Measurements from ENCODE around the gene HSPG2. TPM values are rescaled to one million over a fixed set of nuclear protein-coding genes. Genes with fewer than 3 reads are reported as not detected.
A peak's percentile ranks its signal among the peaks of the same experiment; 100 is the strongest.

Gene HSPG2
- total and polyA plus RNA-seq, 9 of the 15 experiments (the other 6 are each of a cell fraction or from before 2014, with no cell fraction given): 0.14 to 160 (median 15.7) TPM

GRCh38 chr1:21914450-21914849, 22.7 kb downstream of the HSPG2 start:
- Histone ChIP-seq H3K4me1 (replicated peaks in 1 of 2; ENCODE audit: control insufficient read depth in 2 of 2, insufficient read depth in 2 of 2, low read length in 2 of 2) (peaks cover 76 to 77% of the 10 kb centered on the region in 2 experiments), H3K9me3 (replicated peaks; ENCODE audit: control insufficient read depth, insufficient read depth, low read depth, low read length) (no peaks in the 10 kb centered on the region), H3K27ac (ENCODE audit: extremely low read depth, low read depth, low read length) (peak overlapping the region; percentile 19; the same call in 2 of the 3 replicates), H3K4me3 (no peak overlapping the region), H3K27me3 (ENCODE audit: control insufficient read depth in 2 of 2, insufficient read depth in 2 of 2, low read length in 2 of 2) (no peaks in the 10 kb centered on the region), H3K9ac (ENCODE audit: insufficient read depth in 1 of 2, low read depth in 2 of 2, low read length in 2 of 2) (peak overlapping the region in 1 of 2 experiments; percentile 73; a peak in 2 of 4 replicates), H3K79me2 (ENCODE audit: control insufficient read depth, insufficient read depth, low read length) (peaks cover 46% of the 10 kb centered on the region), H3K36me3 (ENCODE audit: control insufficient read depth, insufficient read depth, low read length) (peaks cover 34% of the 10 kb centered on the region), H3K9me1 (ENCODE audit: control insufficient read depth, insufficient read depth, low read length) (no peaks in the 10 kb centered on the region), H3K4me2 (ENCODE audit: insufficient read depth, low read length) (no peak overlapping the region; the same call in 1 of the 2 replicates), H2AFZ (ENCODE audit: low read depth, low read length) (no peak overlapping the region), H4K20me1 (replicated peaks; ENCODE audit: control insufficient read depth, insufficient read depth, low read length) (no peaks in the 10 kb centered on the region)
- WGBS (ENCODE audit: insufficient coverage, low coverage, missing lambda C conversion rate): 63% methylated on average over 5 of the region's 5 CpGs
- no peak for DNase-seq (ENCODE audit: extremely low read depth in 1 of 4, low spot score in 3 of 4)
- TF ChIP-seq ESRRA (IDR thresholded peaks at IDR 0.05; ENCODE audit: borderline replicate concordance, low read depth) (peak; percentile 34; the same call in 1 of the 2 replicates), PKNOX1 (IDR thresholded peaks at IDR 0.05) (peak; percentile 53), ZKSCAN1 (IDR thresholded peaks at IDR 0.05; ENCODE audit: low read depth, low read length) (no peak), KLF16 (IDR thresholded peaks at IDR 0.05) (no peak), ZBTB8A (IDR thresholded peaks at IDR 0.05; ENCODE audit: partially characterized antibody) (no peak), KLF10 (CRISPR knock-in tag; IDR thresholded peaks at IDR 0.05) (no peak), SREBF2 (CRISPR knock-in tag; IDR thresholded peaks at IDR 0.05) (no peak), ARID3B (CRISPR knock-in tag; IDR thresholded peaks at IDR 0.05; ENCODE audit: borderline replicate concordance) (no peak)
- CTCF ChIA-PET (ENCODE audit: low intra/inter-chr PET ratio): no interaction called here
- in situ Hi-C loops (cut with MboI) (no loop called here), intact Hi-C loops (cut with micrococcal nuclease) (no loop called here)
- BruUV-seq (replicated peaks): no TSS peak
- no peak for ATAC-seq
- POLR2A ChIA-PET: interaction anchor here (1.1 to 2.6 kb wide), 4 partner anchors 8 to 22 kb away, joined by 3 to 14 read pairs (median 4); no protein-coding TSS in a partner anchor
- FAIRE-seq: no peak
